MM.1S (cell line): ENCODE results near the gene DPP10.

Source experiments
- CTCF ChIP-seq: fragments of 300-600 bp; sonication (generic); IDR thresholded peaks from 2 replicates; pipeline ENCODE4 v1.5.1; 2016; ENCODE audit warnings: antibody characterized with exemption, low read length, mixed read lengths
- EZH2 ChIP-seq: fragments of 300-600 bp; sonication (generic); optimal IDR thresholded peaks from 2 replicates; pipeline ENCODE3; 2017; ENCODE audit warnings: low read depth, mild to moderate bottlenecking, antibody characterized with exemption, low read length, mixed read lengths

GRCh38 chr2:115782286-115782685 is 1339.8 kb downstream of the DPP10 start:
- TF ChIP-seq CTCF, result no peak
- TF ChIP-seq EZH2, result no peak
